ENCODE measurements around the gene GNA12.

The GNA12 gene

GRCh38 chr7:2838451-2838850, 5.7 kb downstream of the GNA12 start:
- DNase-seq (ENCODE audit: low read depth), result no peak

- no peak for DNase-seq (ENCODE audit: low read depth)
Measured at GRCh38 chr7:2837496-2837895, 6.6 kb downstream of the GNA12 start.

GRCh38 chr7:2834748-2835441, 9.2 kb downstream of the GNA12 start:
- DNase-seq (ENCODE audit: low read depth), result no peak

GRCh38 chr7:2833083-2833910, 10.8 kb downstream of the GNA12 start:
- no peak for DNase-seq (ENCODE audit: low read depth)

DNA sequence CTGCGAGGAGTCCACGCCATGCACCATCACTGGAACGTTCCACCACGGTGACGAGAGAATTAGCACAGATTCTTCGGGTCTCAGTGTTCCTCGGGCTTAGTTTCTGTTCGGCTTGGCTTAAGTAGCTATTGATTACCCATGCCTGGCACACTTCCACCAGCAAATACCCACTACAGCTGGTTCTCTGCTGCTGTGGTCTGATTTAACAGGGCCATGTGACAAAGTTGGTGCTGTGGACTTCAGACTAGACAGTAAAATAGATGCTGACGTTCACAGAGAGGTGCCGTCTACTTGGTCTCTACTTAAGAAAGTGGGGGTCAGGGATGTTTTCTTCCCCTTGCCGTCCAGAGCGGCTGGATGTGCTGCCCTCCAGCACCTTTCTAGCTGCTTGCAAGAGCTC, 11.6 kb downstream of the GNA12 start:
- no peak for DNase-seq (ENCODE audit: low read depth)

- no peak for DNase-seq (ENCODE audit: low read depth)
Measured at GRCh38 chr7:2830609-2831376, 13.3 kb downstream of the GNA12 start.

- no peak for DNase-seq (ENCODE audit: low read depth)
Measured at GRCh38 chr7:2829040-2829439, 15.1 kb downstream of the GNA12 start.

GRCh38 chr7:2826771-2827170, 17.3 kb downstream of the GNA12 start:
- DNase-seq (ENCODE audit: low read depth), result no peak

GRCh38 chr7:2825559-2826227, 18.4 kb downstream of the GNA12 start:
- DNase-seq (ENCODE audit: low read depth), result no peak

- DNase-seq (ENCODE audit: low read depth), result no peak
Measured at GRCh38 chr7:2824678-2825461, 19.2 kb downstream of the GNA12 start.

- no peak for DNase-seq (ENCODE audit: low read depth)
Measured at GRCh38 chr7:2824026-2824677, 20.0 kb downstream of the GNA12 start.

DNA sequence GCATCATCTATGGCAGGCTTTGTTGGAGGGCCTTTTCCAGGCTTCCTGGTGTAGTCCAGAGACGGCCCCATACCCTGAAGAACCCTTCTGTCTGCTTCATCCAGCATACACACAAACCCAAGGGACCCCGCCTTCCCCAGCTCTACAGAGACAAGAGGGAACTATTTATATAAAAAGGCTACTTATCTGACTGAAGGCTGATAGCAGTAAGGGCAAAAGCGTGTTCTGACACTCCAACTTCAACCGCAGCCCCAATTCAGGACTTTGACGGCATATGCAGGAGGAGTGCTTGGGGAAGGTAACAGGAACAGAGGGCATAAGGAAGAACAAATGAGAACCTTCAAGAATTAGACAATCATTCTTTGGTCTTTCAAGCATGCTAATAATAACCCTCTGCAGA, 21.0 kb downstream of the GNA12 start:
- DNase-seq (ENCODE audit: low read depth), result no peak

DNA sequence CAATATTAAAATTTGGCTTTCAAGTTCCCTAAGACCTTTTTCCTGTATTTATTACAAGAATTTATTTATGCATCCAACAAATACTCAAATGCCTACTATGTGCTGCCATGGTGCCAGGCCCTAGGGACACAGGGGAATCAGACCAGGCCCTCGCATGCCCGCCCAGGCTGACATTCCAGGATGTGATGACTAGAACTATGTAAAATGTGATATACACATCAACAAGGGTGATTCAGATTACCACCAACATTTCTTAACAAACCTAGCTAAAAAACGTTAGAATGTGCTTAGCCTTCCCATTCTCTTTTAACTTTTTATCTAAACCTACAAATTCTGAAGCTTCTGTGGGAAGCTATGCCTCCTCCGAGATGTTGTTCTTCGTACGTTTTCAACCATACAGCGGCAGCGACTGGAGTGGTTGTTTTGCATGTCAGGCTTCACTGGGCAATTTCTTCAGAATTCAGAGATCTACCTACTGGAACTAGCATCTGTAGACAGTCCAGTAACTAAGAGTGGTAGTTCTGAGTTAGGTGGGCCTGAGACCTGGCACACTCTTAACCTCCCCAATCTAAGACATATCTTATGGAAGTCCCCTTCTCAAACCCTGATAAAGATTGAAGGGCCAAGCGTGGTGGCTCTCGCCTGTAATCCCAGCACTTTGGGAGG, 22.1 kb downstream of the GNA12 start:
- no peak for DNase-seq (ENCODE audit: low read depth)

GRCh38 chr7:2821161-2821841, 22.8 kb downstream of the GNA12 start:
- no peak for DNase-seq (ENCODE audit: low read depth)

GRCh38 chr7:2820508-2820934, 23.6 kb downstream of the GNA12 start:
- DNase-seq (ENCODE audit: low read depth), result no peak

DNA sequence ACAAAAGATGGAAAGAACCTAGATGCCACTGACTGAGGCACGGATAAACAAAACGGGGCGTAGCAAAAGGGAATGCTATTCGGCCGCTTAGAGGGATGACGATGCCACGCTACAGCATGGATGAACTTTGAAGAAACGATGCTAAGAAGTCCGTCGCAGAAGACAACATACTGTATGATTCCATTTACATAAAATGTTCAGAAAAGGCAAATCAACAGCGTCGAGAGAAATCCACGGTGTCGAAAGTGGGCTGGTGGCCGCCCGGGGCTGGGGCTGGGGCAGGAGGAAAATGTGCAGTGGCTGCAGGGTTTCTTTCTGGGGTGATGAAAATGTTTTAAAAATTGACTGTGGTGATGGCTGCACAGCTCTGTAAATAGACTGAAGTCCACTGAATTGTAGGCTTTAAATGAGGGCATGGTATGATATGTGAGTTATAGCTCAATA, 24.1 kb downstream of the GNA12 start:
- no peak for DNase-seq (ENCODE audit: low read depth)

GRCh38 chr7:2819161-2819953, 24.8 kb downstream of the GNA12 start:
- no peak for DNase-seq (ENCODE audit: low read depth)

DNA sequence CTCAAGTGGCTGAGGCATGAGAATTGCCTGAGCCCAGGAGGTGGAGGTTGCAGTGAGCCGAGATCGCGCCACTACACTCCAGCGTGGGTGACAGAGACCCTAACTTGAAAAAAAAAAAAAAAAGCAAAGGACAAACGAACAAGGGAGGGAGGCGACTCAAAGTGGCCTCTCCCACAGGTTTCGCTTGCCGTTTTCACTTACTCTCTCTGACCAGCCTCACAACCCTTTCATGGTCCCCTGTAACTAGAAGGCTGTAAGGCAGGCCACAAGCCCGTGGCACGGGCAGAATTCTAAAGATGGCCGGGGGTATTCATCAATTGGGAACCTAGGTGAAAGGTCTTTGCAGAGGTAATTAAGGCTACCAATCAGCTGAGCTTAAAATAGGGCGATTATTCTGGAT, 25.5 kb downstream of the GNA12 start:
- no peak for DNase-seq (ENCODE audit: low read depth)

DNA sequence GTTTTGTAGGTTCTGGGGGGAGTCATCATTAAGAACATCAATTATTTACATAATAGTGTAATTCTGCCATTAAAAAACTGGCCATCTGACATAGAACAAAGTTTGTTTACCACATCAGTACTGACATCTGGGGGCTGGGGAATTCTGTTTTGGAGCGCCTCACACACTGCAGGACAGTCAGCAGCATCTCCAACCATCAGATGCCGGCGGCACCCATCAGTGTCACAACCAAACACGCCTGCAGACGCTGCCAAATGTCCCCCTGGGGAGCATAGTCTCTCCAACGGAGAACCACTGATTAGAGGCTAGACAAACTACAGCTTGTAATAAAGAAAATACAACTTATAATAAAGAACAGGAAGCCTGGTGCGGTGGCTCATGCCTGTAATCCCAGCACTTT, 26.0 kb downstream of the GNA12 start:
- DNase-seq (ENCODE audit: low read depth), result no peak

Data from stimulated activated CD8-positive, alpha-beta memory T cell treated with anti-CD3 and anti-CD28 coated beads, Interleukin-4, amount 100 ng/mL, for 24 hours (primary cell).